Trophoblast cell (in vitro differentiated cells and primary cell): ENCODE measurements around the gene SMOC1.

Experiments used
- DNase-seq, 2 donors: peaks; one replicate each; pipeline ENCODE4 v3.0.0-alpha.2; 2016
- H2AFZ ChIP-seq: 2 replicates; pipeline ENCODE4 v1.6.1; 2013; ENCODE audit warnings: low read length, moderate library complexity, mild to moderate bottlenecking; ENCODE audit not compliant: insufficient read depth, poor library complexity
- H2AK5ac ChIP-seq: 2 replicates; pipeline ENCODE4 v1.6.1; 2013; ENCODE audit warnings: mild to moderate bottlenecking, low read length
- H2BK120ac ChIP-seq: 2 replicates; pipeline ENCODE4 v1.6.1; 2013; ENCODE audit warnings: low read length, mild to moderate bottlenecking, moderate library complexity; ENCODE audit not compliant: insufficient read depth, poor library complexity
- H2BK12ac ChIP-seq: 2 replicates; pipeline ENCODE4 v1.6.1; 2013; ENCODE audit warnings: mild to moderate bottlenecking, low read length, moderate library complexity
- H2BK5ac ChIP-seq: 2 replicates; pipeline ENCODE4 v1.6.1; 2013; ENCODE audit warnings: low read length, low read depth, moderate library complexity, mild to moderate bottlenecking; ENCODE audit not compliant: poor library complexity
- H3K14ac ChIP-seq: 2 replicates; pipeline ENCODE4 v1.6.1; 2013; ENCODE audit warnings: mild to moderate bottlenecking, low read length
- H3K18ac ChIP-seq: 2 replicates; pipeline ENCODE4 v1.6.1; 2013; ENCODE audit warnings: mild to moderate bottlenecking, low read length
- H3K23ac ChIP-seq: 2 replicates; pipeline ENCODE4 v1.6.1; 2013; ENCODE audit warnings: low read length
- H3K27ac ChIP-seq: 2 replicates; pipeline ENCODE4 v1.5.1; 2013; ENCODE audit warnings: low read depth, mild to moderate bottlenecking, inconsistent platforms, low read length, moderate library complexity
- H3K27me3 ChIP-seq: 2 replicates; pipeline ENCODE4 v1.6.1; 2013; ENCODE audit warnings: inconsistent platforms, mild to moderate bottlenecking, low read length, moderate library complexity; ENCODE audit not compliant: insufficient read depth
- H3K36me3 ChIP-seq, 2 experiments: 1 replicate in 1 of 2; 2 replicates in 1 of 2; pipeline ENCODE4 v1.6.1; 2013; ENCODE audit warnings: low read length in 2 of 2, mild to moderate bottlenecking in 2 of 2, moderate library complexity in 1 of 2; ENCODE audit not compliant: insufficient read depth in 2 of 2, control insufficient read depth in 1 of 2
- H3K4ac ChIP-seq: 2 replicates; pipeline ENCODE4 v1.6.1; 2013; ENCODE audit warnings: low read depth, mild to moderate bottlenecking, low read length, moderate library complexity
- H3K4me1 ChIP-seq, 2 experiments: 1 replicate in 1 of 2; 2 replicates in 1 of 2; pipeline ENCODE4 v1.6.1; 2013; ENCODE audit warnings: low read length in 2 of 2, mild to moderate bottlenecking in 2 of 2, moderate library complexity in 1 of 2; ENCODE audit not compliant: insufficient read depth in 2 of 2, control insufficient read depth in 1 of 2
- H3K4me2 ChIP-seq: 2 replicates; pipeline ENCODE4 v1.6.1; 2013; ENCODE audit warnings: inconsistent platforms, mild to moderate bottlenecking, low read length, moderate library complexity
- H3K4me3 ChIP-seq: 2 replicates; pipeline ENCODE4 v1.5.1; 2013; ENCODE audit warnings: mild to moderate bottlenecking, low read depth, low read length, inconsistent platforms
- H3K79me1 ChIP-seq: one replicate; pipeline ENCODE4 v1.6.1; 2013; ENCODE audit warnings: low read length
- H3K79me2 ChIP-seq: 2 replicates; pipeline ENCODE4 v1.6.1; 2013; ENCODE audit warnings: low read length, mild to moderate bottlenecking; ENCODE audit not compliant: control insufficient read depth, insufficient read depth, poor library complexity
- H3K9ac ChIP-seq: 2 replicates; pipeline ENCODE4 v1.6.1; 2013; ENCODE audit warnings: mild to moderate bottlenecking, low read length
- H3K9me3 ChIP-seq: 2 replicates; pipeline ENCODE4 v1.6.1; 2013; ENCODE audit warnings: low read depth, mild to moderate bottlenecking, control low read depth, inconsistent platforms, low read length; ENCODE audit not compliant: insufficient read depth
- H4K12ac ChIP-seq: 2 replicates; pipeline ENCODE4 v1.6.1; 2013; ENCODE audit warnings: low read depth, mild to moderate bottlenecking, low read length, moderate library complexity
- H4K8ac ChIP-seq: 2 replicates; pipeline ENCODE4 v1.6.1; 2013; ENCODE audit warnings: low read depth, mild to moderate bottlenecking, low read length, moderate library complexity
- H4K91ac ChIP-seq: one replicate; pipeline ENCODE4 v1.6.1; 2013; ENCODE audit warnings: low read depth, mild to moderate bottlenecking, low read length, moderate library complexity
- WGBS: extraction: QIAGEN DNeasy Blood & Tissue Kit; methylation state at CpG from one replicate; pipeline ENCODE4 v1.1.7; 2013; ENCODE audit warnings: missing lambda C conversion rate; ENCODE audit not compliant: insufficient read length, insufficient coverage; ENCODE audit errors: extremely low coverage; 5-methylcytosine and 5-hydroxymethylcytosine counted together

SMOC1 gene

DNA sequence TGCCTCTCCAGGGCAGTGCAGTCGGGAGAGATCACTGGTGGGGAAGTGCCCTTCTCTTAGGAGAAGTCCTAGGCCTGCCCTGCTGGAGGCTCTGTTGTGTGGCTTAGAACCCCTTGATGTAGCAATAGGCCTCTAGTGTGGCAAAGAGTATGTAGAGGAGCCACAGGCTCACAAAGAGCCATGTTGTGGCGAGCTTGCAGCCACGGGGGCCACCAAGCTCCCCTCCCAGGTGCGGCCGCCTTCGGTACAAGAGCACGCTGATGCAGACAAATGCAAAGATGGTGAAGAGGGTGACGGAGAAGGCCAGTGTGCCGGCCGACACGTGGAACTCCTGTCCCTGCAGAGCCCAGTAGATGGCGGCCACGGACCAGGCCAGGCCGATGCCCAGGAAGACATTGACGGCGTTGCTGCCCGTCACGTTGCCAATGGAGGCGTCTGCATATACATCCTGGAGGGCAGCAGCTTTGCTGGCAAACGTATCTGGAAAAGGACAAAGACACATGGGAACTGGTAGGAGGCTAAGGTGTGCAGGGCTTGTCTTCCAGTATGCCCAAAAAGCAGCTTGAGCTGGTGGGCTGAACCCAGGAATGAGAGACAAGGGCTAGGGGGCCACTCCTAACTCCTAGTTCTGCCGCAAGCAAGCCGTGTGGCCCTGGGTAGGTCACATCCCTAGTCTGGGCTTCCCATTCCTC, 166.8 kb downstream of the SMOC1 start:
- H4K12ac ChIP-seq = no peak overlapping the region
- no peak overlapping the region for H4K8ac ChIP-seq
- no peak overlapping the region for H2BK5ac ChIP-seq
- no CpG with 5 or more reads among the region's 22 CpGs for WGBS
- no peak overlapping the region for H3K4ac ChIP-seq
- no peaks in the 10 kb centered on the region for H3K79me2 ChIP-seq
- H3K4me2 ChIP-seq = no peak overlapping the region
- no peak overlapping the region for H3K4me3 ChIP-seq
- no peak overlapping the region for H2BK12ac ChIP-seq
- no peak overlapping the region for H3K9ac ChIP-seq
- peak; percentile 56 to 80 for DNase-seq
- no peak overlapping the region for H2BK120ac ChIP-seq
- no peaks in the 10 kb centered on the region for H3K79me1 ChIP-seq
- no peak overlapping the region for H3K18ac ChIP-seq
- H4K91ac ChIP-seq = no peak overlapping the region
- H3K27me3 ChIP-seq = no peaks in the 10 kb centered on the region
- no peaks in the 10 kb centered on the region for H3K36me3 ChIP-seq
- no peak overlapping the region for H2AFZ ChIP-seq
- no peaks in the 10 kb centered on the region for H3K4me1 ChIP-seq
- H3K23ac ChIP-seq = no peak overlapping the region
- peaks cover 1% of the 10 kb centered on the region for H3K9me3 ChIP-seq
- H3K14ac ChIP-seq = no peak overlapping the region
- H3K27ac ChIP-seq = no peak overlapping the region
- H2AK5ac ChIP-seq = no peak overlapping the region

DNA sequence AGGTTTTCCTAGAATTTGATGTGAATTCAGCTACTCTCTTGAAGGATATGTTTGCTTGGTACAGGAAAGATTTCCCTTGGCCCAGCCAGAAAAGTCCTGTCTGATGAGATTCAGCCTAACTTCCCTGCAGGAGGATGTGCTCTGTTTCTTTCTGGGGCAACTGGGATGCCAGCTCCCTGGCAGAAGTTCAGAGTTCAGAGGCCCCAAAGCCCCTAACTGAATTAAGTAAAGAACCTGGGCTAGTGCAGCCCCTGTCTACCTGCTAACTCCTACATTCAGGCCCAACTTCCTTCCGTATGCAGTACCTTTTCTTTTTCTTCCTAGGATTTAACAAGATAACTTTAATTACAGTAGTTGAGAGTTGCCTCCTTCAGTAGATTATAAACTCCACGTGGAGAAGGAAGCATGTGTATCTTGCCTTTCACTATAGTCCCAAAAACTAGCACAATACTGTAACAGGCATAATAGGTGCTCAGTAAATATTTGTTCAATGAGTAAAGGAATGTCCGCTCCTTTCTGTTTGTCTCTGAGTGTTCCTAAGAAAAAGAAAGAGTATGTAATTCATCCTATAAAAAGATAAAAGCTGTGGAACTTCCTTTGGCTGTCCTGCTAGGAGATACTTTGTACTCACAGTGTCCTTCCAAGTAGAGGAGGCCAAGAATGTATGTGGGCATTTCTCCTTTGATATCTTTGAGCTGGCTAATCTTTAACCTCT, 168.5 kb downstream of the SMOC1 start:
- no peak overlapping the region for H3K27ac ChIP-seq
- no peaks in the 10 kb centered on the region for H3K79me2 ChIP-seq
- no peak overlapping the region for H3K23ac ChIP-seq
- no peak overlapping the region for H3K4me2 ChIP-seq
- H3K4me3 ChIP-seq = no peak overlapping the region
- no peaks in the 10 kb centered on the region for H3K79me1 ChIP-seq
- H3K18ac ChIP-seq = no peak overlapping the region
- H2BK120ac ChIP-seq = no peak overlapping the region
- no peaks in the 10 kb centered on the region for H3K4me1 ChIP-seq
- peak in 1 of 2 donors; percentile 7 for DNase-seq
- H4K8ac ChIP-seq = no peak overlapping the region
- H2BK12ac ChIP-seq = no peak overlapping the region
- H3K14ac ChIP-seq = no peak overlapping the region
- H4K12ac ChIP-seq = no peak overlapping the region
- WGBS = no CpG with 5 or more reads among the region's 3 CpGs
- H4K91ac ChIP-seq = no peak overlapping the region
- no peak overlapping the region for H3K9ac ChIP-seq
- peaks cover 1% of the 10 kb centered on the region for H3K9me3 ChIP-seq
- H2BK5ac ChIP-seq = no peak overlapping the region
- H3K36me3 ChIP-seq = no peaks in the 10 kb centered on the region
- H2AFZ ChIP-seq = no peak overlapping the region
- H3K27me3 ChIP-seq = no peaks in the 10 kb centered on the region
- no peak overlapping the region for H3K4ac ChIP-seq
- no peak overlapping the region for H2AK5ac ChIP-seq

GRCh38 chr14:70048313-70048654, 169.1 kb downstream of the SMOC1 start:
- H2AFZ ChIP-seq = no peak overlapping the region
- no peak for DNase-seq
- H3K9me3 ChIP-seq = peaks cover 1% of the 10 kb centered on the region
- no peak overlapping the region for H3K14ac ChIP-seq
- H3K79me1 ChIP-seq = no peaks in the 10 kb centered on the region
- no peak overlapping the region for H2AK5ac ChIP-seq
- H2BK12ac ChIP-seq = no peak overlapping the region
- no peaks in the 10 kb centered on the region for H3K79me2 ChIP-seq
- no peak overlapping the region for H3K9ac ChIP-seq
- no CpG with 5 or more reads among the region's 1 CpG for WGBS
- no peak overlapping the region for H3K23ac ChIP-seq
- no peak overlapping the region for H3K27ac ChIP-seq
- H4K12ac ChIP-seq = no peak overlapping the region
- H3K27me3 ChIP-seq = no peaks in the 10 kb centered on the region
- H3K4me1 ChIP-seq = no peaks in the 10 kb centered on the region
- H3K36me3 ChIP-seq = no peaks in the 10 kb centered on the region
- H3K4me3 ChIP-seq = no peak overlapping the region
- H4K91ac ChIP-seq = no peak overlapping the region
- H3K4ac ChIP-seq = no peak overlapping the region
- H2BK5ac ChIP-seq = no peak overlapping the region
- H3K4me2 ChIP-seq = no peak overlapping the region
- no peak overlapping the region for H2BK120ac ChIP-seq
- H3K18ac ChIP-seq = no peak overlapping the region
- no peak overlapping the region for H4K8ac ChIP-seq

DNA sequence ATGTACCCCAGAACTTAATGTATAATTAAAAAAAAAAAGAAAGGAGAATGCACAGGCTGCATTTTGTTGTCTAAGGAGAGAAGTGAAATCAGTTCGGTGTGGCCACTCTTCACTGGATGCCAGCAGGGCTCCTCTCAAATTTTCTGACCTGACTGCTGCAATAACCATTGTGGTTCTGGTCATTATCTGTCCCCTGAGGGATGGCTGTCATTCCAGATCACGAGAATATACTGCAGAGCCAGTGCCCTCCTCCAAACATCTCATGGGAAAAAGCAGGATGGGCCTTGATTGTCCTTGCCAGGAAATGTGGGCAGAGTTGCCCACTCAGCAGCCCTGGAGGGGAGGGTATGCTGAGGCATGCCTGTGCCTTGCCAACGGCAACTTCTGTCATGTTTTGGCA, 170.4 kb downstream of the SMOC1 start:
- WGBS = no CpG with 5 or more reads among the region's 3 CpGs

More for the DNA sequence above, 170.4 kb downstream of the SMOC1 start:
- DNase-seq = no peak
- Histone ChIP-seq H3K79me2 (no peaks in the 10 kb centered on the region), H3K9me3 (peaks cover 1% of the 10 kb centered on the region), H3K4ac (no peak overlapping the region), H3K79me1 (no peaks in the 10 kb centered on the region), H3K4me2 (no peak overlapping the region), H3K23ac (no peak overlapping the region), H3K9ac (no peak overlapping the region), H4K12ac (no peak overlapping the region), H2BK12ac (no peak overlapping the region), H2AK5ac (no peak overlapping the region), H3K4me3 (no peak overlapping the region), H4K91ac (no peak overlapping the region), H2BK5ac (no peak overlapping the region), H2BK120ac (no peak overlapping the region), H3K4me1 (no peaks in the 10 kb centered on the region), H3K36me3 (no peaks in the 10 kb centered on the region), H3K27ac (no peak overlapping the region), H3K18ac (no peak overlapping the region), H3K27me3 (no peaks in the 10 kb centered on the region), H2AFZ (no peak overlapping the region), H4K8ac (no peak overlapping the region), H3K14ac (no peak overlapping the region)
